ENCODE results near the gene CERK.

CERK gene

DNA sequence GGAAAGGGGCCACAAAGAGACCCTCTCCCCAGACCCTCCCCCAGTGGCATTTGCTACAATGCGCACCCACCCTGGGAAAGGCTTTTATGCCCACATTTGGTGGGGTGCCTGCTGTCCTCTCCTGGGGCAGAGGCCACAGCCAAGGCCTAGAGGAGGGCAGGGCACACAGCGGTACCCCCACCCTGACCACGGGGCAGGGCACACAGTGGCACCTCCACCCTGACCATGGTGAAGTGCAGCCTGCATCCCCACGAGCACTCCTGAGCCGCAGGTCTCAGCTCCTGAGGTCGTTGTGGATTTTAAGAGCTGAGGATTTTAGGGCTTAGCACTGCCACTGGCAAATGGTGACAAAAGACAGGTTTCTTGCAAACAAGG, 34.1 kb downstream of the CERK start:
- DNase-seq (ENCODE audit: insufficient read length, low spot score) (no peak), FAIRE-seq (no peak)

DNA sequence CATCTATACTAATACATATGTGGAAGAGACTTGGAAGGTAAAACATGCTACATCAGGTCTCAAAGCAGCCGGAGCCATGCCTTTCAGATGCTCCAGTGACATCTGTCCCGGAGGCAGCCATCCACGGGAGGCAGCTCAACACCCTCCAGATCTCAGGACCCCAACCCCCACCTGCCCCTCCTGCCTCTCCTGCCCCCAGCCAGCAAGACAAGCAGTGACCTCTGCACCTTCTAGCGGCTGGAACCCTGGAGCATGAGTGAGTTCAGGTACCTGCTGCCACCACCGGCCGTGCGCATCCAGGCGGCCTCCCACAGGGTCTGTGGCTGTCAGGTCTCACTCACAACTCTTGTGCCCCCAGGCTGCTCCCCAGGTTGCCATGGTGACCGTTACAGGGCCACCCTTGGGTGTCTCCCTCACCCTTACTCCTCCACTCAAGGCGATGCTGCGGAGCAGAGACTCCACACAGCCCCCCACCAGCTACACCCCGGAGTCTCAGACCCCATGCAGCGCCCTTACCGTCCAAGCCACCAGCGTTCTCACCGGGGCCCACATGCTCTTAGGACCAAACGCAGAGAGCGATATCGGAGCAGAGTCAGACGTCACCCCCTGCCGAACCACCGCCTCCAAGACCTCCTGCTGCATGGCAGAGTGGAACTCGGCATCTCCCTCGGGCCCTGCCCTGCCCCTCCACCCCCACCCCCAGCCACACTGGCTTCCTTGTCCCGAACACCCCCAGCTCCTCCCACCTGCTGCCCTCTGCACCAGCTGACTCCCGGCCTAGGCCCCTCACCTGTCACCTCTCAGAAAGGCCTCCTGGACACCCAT, 34.7 kb downstream of the CERK start:
- no peak for DNase-seq (ENCODE audit: insufficient read length, low spot score)

DNA sequence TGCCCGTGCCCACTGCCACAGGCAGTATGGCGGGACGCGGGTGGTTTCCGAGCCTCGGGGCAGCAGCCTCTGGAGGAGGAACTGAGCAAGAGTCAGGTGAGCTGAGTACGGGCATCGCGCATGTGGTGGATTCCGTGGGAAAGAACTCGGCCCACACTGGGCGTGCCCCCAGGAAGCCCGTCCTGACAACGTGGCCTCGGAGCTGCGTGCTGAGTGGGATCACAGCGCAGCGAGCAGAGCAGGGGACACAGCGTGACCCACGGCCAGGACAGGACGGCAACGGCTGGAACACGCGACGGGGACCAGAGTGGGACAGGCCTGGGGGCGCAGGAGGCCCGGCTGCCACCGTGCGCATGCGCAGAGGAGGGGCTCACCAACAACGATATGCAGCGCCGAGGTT, 36.8 kb downstream of the CERK start:
- no peak for FAIRE-seq

More for the DNA sequence above, 34.7 kb downstream of the CERK start:
- no peak for FAIRE-seq

DNA sequence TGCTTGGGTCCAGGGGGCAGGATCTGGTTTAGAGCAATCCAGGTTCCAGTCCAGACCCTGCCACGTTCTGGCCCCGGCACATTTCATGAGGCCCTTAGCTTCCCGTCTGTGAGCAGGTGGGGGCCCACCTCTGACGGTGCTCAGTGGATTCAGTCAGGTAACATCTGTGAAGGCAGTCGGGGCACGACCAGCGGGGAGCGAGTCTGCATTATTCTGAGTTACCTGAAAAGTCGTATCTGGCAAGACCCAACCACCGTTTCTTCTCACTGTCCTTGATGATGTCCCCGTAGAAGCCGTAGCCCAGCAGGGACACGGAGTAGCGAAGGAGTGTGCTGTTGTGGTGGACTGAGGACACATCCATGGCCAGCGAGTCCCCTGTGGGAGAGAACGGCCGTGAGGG, 39.0 kb downstream of the CERK start:
- FAIRE-seq (no peak), DNase-seq (ENCODE audit: insufficient read length, low spot score) (no peak)

More for the DNA sequence above, 36.8 kb downstream of the CERK start:
- no peak for DNase-seq (ENCODE audit: insufficient read length, low spot score)

DNA sequence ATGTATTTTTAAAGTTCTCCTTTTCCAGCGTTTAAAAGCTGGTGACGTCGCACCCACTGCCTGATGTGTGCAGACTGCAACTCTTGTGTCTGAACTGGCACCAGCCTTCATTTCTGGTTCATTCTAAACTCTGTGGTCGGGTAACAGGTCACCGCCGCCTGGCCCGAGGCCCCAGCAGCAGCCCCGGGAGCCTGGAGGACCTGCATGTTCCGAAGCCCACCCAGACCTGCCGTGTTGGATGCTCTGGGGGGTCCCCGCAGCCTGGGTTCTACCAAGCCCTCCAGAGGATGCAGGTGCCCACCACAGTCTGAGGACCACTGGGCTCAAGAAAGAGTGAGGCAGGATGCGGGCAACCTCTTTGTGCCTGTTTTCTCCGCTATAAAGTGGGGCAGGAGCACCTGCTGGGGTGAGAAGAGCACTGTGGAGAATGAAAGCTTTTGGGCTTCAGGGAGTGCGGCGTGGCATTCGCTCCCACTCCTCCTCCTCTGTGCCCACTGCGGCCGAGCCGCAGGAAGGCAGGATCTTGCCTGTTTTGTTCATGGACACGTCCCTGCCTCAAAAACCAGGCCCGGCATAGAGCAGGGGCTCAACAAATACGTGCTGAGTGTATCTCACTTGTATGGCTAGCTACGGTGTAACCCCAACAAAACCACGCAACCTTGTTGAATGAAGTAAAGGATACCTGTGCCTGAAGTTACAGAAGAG, 40.1 kb downstream of the CERK start:
- DNase-seq (ENCODE audit: insufficient read length, low spot score): no peak
- FAIRE-seq: no peak

DNA sequence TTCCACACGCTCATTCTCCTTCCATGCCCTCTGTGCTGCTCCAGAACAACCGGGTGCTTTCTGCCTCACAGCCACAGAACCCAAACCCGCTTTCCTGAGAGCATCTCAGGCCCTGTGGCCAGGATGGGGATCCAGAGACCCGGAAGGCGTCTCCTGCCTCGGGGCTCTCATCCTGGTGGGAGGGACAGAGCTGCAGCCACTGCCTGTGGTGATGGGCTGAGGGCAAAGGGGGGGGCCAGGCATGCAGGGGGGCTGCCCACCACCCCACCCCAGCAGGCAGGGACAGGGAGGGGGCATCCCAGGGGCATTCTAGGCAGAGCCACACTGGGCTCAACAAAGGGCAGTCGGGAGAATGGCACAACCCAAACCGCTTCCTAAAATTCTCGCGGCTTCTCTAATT, 41.4 kb downstream of the CERK start:
- no peak for FAIRE-seq
- no peak for DNase-seq (ENCODE audit: insufficient read length, low spot score)

DNA sequence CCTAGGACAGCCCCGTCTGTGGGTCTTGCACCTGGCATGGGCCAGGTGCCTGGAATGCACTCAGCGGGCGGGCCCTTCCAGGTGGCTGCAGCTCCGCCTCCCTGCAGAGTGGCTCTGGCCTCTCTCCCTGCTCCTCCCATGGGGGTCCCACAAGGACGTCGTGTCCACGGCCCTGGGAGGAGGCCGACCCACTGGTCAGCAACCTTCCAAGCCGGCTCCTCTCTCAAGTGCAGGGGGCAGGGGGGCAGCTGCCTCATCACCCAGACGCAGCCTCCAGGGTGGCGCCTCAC, 41.9 kb downstream of the CERK start:
- DNase-seq (ENCODE audit: insufficient read length, low spot score): no peak
- no peak for FAIRE-seq

DNA sequence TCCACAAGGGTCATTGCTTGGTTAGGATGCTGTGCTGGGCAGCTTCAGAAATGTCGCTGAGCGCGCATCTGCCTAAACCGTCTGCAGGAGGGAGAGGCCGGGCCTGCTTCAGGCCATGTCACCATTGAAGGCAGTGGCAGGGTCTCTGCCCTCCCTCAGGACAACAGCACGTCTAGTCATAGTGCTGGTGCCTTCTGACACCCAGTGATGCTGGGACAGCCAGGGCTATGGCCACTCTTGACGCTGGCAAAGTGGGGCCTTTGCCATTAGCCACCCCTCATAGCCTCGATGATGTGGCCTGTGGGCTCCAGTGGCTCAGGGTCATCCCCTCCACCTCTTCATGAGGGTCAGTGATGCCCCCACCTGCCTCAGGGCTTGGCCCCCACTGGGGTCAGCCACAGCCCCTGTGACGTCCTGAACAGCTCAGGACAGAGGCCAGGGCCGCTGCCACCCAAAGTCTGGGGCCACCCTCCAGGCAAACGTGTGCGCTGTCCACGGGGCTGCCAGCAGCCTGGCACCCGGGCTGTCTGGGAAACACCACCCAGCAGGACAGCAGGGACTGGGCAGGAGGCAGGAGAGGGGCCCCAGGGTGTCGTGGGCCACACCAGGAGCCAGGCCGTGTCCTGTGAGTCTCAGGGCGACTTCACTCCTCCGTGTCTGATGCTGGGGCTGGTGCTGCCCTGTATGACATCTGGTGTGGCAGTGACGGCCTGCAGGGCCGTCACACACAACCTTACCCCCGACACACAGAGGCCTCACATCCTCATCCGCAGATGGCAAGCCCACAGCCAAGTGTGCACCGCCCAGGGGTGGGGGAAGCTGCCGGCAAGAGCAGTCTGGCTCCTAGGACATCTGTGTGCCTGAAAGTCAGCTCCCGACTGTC, 42.5 kb downstream of the CERK start:
- FAIRE-seq (no peak), DNase-seq (ENCODE audit: insufficient read length, low spot score) (no peak)

DNA sequence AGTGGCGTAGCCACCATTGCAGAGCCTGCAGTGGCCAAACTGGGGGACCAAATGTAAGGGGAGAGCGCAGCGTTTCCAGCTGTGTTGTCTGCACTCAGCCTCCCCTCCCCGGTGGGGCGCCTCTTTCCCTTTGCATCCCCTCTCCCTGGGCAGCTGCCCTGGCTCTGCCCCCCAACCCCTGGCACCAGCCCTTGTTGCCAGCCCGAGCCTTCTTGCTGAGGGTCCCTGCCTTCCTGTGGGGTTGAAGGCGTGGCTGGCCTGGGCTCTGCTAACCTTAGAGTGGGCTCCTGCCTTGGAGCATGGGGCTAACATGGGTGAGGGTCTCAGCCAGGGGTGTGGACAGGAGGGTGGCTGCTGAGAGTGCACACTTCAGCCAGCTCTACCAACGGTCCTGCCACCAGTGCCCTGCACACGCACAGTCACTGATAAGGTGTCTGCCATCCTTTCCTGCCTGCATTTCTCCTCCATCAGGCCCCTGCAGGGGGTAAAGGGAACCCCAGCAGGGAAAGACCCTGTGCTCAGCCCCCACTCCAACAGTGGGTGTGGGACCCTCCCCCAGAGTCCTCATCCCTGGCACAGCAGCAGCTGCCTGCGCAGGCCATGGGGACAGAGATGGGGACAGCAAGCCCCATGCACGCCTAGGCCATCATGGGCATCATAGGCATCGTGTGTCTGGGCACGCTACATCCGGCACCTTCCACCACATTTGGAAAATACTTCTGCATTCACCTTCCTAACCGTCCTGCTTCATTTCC, 43.5 kb downstream of the CERK start:
- DNase-seq (ENCODE audit: insufficient read length, low spot score): no peak
- no peak for FAIRE-seq

DNA sequence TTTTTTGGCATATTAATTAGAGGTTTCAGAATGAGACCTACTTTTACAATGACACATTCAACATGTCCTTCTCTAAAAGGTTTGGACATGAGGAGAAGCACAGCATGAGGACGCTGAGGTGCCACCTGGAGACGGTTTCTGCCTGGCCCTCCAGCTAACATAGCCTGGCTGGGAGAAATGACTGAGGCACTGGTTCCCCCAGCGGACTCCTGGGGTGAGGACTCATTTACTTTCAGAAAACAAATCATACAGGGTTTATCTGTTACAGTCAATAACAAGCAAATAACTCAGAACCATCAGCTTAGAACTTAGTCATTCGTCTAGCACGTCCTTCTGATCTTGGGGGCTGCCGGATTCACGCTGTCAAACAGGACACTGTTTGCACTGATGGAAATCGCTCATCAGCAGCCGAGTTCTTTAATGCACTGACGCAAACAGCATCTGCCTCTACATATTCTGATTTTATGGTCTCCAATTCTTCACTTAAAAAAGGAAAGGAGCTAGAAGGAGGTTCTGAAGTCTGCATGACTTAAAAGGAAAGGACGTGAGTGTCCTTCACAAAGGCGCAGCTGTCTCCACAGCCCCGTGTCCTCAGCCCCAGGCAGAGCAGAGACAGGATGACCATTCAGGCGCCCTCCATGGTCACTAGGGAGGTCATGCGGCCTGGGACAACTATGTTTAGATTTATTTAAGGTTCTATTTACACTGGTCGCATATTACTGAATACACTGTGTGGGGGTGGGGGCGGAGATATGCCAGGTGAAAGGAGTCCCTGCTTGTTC, 44.2 kb downstream of the CERK start:
- DNase-seq (ENCODE audit: insufficient read length, low spot score) (no peak), FAIRE-seq (no peak)

DNA sequence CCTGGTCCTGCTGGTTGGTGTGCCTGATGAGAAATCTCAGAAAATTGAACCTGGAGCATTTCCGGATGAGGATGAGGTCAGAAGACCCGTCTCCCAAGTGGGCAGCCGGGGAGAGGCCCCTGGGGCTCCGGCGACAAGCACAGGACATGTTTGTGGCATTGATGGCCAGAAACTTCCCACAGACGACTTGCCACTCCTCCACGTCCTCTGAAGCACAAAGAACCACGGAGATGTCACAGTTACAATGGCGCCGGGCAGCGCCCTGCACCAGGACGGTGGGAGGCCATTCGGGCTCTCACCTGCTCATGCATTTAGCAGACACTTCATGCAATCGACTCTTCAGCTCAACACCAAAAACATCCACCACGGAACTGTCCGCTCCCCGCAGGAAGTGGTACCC, 46.5 kb downstream of the CERK start:
- DNase-seq (ENCODE audit: insufficient read length, low spot score): no peak
- FAIRE-seq: no peak

DNA sequence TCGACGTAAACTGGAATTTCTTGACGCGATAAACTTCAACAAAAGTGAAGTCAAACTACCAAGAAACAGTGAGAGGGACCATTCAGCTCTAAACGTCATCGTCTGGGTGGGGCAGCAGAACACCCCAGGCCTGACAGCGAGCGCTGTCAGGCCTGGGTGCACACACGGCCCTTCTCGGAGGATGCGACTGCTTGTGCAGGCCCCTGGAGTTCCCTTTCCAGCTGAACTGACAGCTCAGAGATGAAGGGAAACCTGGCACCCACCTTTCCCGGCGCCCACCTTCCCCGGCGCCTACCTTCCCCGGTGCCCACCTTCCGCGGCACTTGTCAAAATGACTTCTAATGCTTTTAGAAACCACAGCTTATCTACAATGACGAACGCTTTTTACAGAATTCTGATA, 47.9 kb downstream of the CERK start:
- FAIRE-seq (no peak), DNase-seq (ENCODE audit: insufficient read length, low spot score) (no peak)

DNA sequence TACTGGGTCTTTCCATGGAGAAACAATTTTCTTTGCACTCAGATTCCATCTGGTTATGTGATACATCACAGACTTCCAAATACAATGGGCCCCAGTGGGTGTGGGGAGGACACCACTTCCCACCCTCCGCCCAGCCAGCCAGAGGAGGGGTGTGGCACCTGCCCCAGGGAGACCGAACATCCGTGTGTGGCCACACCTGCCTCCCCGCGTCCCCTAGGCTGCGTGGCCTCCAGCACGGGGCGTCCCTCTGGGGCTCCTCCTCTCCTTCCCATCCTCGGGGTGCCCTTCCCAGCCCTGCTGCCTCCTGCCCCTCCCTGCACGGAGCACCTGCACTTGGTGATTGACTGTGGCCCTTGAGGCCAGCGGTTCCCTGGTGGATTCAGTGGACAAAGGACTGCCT, 49.1 kb downstream of the CERK start:
- no peak for FAIRE-seq
- DNase-seq (ENCODE audit: insufficient read length, low spot score): no peak

DNA sequence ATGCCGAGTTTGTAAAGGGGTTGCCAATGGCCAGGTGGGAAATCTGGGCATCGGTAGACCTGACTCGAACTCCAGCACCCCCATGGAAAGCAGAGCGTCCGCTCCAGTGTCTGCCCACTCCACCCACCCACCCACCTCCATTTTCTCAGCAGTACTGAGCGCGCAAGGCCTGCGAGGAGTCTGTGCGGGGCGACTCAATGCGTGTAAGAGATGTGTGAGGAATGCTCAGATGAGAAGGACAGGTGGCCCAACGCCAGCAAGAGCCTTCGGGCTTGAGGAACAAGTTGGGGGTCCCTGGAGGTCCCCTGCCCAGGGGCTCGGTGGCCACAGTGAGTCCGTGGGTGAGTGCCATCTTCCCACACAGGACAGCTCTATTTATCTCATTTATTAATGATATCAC, 50.6 kb downstream of the CERK start:
- no peak for FAIRE-seq
- no peak for DNase-seq (ENCODE audit: insufficient read length, low spot score)

DNA sequence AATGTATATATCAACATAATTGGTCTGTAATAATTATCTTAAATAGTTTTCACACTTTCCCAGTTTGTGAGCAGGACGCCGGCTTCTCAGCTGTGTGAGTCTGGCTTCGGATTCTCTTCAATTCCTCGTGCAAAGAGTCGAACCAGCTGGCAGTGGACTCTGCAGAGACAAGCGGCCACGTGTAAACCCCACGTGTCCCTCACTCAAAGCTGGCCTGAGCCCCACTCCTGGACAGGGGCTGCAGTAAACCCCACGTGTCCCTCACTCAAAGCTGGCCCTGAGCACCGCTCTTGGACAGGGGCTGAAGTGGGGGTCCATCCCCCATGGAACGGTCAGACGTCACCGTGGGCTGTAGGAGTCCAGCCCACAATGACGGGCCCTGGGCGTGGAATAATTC, 51.0 kb downstream of the CERK start:
- FAIRE-seq (no peak), DNase-seq (ENCODE audit: insufficient read length, low spot score) (no peak)

DNA sequence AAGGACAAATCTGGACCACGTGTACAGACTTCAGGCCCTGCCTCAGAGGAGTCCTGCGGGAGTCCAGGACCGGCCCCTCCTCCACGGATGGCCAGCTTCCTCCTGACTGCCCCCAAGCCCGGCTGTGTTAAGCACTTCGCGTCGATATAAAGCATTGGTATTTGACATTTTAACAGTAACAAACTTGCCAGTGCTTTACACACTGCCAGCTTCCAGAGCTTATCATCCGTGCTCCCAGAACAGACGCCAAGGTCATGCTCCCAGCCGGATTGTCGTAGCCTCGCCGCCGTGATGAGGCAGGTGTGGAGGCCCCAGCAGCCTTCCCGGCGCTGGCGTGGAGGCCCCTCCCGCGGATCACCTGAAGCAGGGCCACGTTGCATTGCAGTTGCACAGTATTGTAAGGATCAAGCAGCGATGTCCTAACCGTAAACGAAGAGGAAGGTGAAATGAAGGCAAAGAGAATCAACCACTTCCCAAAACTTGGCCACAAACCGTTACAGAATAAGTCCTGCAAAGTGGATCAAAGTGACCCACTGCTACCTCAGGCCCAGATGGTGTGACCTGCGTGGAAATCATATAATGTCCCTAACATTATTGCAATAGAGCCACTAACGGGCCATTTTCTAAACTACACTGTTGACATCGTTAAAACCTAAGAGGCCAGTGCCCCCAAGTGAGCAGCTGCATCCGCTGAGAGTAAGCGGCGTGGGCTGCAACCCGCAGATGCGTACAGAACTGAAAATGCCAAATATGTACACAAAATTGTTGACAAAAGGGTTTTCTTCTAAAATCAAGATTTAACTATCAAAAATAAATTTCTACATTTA, 51.6 kb downstream of the CERK start:
- no peak for DNase-seq (ENCODE audit: insufficient read length, low spot score)
- FAIRE-seq: no peak

DNA sequence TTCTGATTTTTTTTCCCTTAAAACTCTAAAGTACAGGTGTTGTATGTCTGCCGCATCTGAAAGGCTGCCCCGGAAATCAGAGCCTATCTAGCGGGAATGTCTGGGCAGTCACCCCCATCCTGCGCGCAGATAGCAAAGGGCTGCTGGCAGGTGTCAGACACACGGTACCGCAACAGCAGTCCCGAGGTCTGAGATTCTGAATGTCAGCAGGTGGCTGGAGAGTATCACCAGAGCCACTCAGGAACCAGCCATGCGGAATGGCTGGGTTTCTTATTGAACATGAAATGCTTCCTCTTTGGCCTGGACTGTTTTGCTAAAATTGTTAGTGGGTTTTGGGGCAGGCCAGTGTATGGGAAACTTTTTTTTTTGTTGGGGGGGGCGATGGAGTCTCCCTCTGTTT, 53.3 kb downstream of the CERK start:
- FAIRE-seq (peak; percentile 99), DNase-seq (ENCODE audit: insufficient read length, low spot score) (peak; percentile 96)

DNA sequence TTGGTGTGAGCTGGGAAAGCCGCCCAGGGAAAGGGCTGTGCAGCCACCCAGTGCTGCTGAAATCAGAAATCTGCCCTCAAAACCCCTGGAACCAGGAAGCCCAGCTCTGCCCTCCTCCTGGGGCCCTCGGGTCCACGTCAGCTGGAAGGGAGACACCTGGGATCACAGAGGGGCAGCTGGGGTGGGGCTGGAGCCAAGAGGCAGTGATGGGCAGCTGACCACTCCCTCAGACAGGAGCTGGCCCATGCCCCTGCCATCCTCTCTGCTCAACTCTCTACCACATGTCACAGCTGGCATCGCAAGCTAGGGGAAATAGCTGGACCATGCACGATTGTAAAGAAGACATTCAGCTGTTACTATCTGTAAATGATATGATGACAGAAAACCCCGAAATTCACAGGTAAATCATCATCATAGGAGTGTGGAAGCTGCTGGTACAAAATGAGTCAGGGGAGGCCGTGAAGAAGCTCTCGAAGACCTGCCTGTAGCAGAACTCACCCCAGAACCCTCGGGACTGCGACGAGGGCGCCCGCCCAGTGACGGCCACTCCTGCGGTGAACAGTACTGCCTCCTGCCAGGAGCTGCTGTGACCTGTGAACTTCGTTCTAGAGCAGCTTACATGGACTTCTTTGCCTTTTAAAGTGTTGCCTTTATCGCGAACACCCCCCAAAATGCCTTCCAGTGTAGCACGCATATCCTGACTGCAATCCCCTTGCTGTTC, 55.9 kb downstream of the CERK start:
- FAIRE-seq (no peak), DNase-seq (ENCODE audit: insufficient read length, low spot score) (no peak)

DNA sequence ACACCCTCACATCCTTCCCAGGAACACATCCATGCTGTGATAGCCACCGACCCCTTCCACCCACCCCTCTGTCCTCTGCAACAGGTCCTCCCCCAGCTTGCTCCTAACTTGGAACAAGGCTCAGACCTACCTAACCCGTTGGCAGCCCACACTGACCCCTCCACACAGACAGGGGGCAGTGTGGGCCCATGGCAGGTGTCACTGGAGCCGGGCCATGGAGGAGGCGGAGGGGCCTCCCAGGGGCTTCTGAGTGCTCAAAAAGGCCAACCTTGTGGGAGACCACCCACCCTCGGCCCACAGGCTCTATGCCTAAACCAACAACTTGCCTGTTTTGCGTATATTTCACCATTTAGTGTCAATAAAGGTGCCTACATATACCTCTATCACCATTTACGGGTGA, 57.0 kb downstream of the CERK start:
- FAIRE-seq (no peak), DNase-seq (ENCODE audit: insufficient read length, low spot score) (no peak)
